H1 (cell line): ENCODE data around the gene AFF2. TPM values are rescaled to one million over a fixed set of nuclear protein-coding genes. Genes with fewer than 3 reads are reported as not detected.

Source experiments
- CTCF ChIA-PET: fragments of 300-600 bp; sonication (Branson Sonifier 250); formaldehyde crosslinking; loops from one replicate; lab custom pipeline; 2021; ENCODE audit not compliant: partially characterized antibody; lab: Charles Lee
- POLR2A ChIA-PET: fragments of 300-600 bp; sonication (Branson Sonifier 250); formaldehyde crosslinking; loops from one replicate; lab custom pipeline; 2021; ENCODE audit warnings: inconsistent platforms; ENCODE audit not compliant: partially characterized antibody; lab: Charles Lee
- DNase-seq, 2 experiments: peaks; one replicate each; pipeline versions ENCODE4 v3.0.0 to v3.0.0-alpha.2; 2010 to 2022; ENCODE audit warnings: low spot score in 2 of 2, low read depth in 1 of 2, mixed read lengths in 1 of 2
- FAIRE-seq: peaks from 2 replicates; lab custom pipeline; 2011; peaks lifted over from hg19 to GRCh38; lab: Jason Lieb, UNC
- H2AFZ ChIP-seq: 2 replicates; pipeline ENCODE4 v1.8.1; 2012; ENCODE audit warnings: low read length, inconsistent platforms
- H2AK5ac ChIP-seq: 2 replicates; pipeline ENCODE4 v1.6.1; 2013; ENCODE audit warnings: low read depth, low read length
- H2BK120ac ChIP-seq: replicated peaks from 2 replicates; pipeline ENCODE3; 2013; ENCODE audit warnings: low read depth, low read length, inconsistent platforms
- H2BK12ac ChIP-seq: 2 replicates; pipeline ENCODE4 v1.6.1; 2013; ENCODE audit warnings: low read depth, low read length
- H2BK15ac ChIP-seq: 2 replicates; pipeline ENCODE4 v1.6.1; 2013; ENCODE audit warnings: low read length
- H2BK20ac ChIP-seq: 2 replicates; pipeline ENCODE4 v1.6.1; 2013; ENCODE audit warnings: low read length
- H2BK5ac ChIP-seq: 2 replicates; pipeline ENCODE4 v1.6.1; 2013; ENCODE audit warnings: low read depth, low read length
- H3K14ac ChIP-seq: 2 replicates; pipeline ENCODE4 v1.6.1; 2013; ENCODE audit warnings: inconsistent platforms; ENCODE audit not compliant: insufficient read length
- H3K18ac ChIP-seq: 2 replicates; pipeline ENCODE4 v1.6.1; 2013; ENCODE audit warnings: low read length; ENCODE audit errors: extremely low read depth
- H3K23ac ChIP-seq: 2 replicates; pipeline ENCODE4 v1.6.1; 2013; ENCODE audit warnings: inconsistent platforms; ENCODE audit not compliant: insufficient read length
- H3K23me2 ChIP-seq: 2 replicates; pipeline ENCODE4 v1.6.1; 2013; ENCODE audit warnings: low read depth, low read length
- H3K27ac ChIP-seq: 2 replicates; pipeline ENCODE4 v1.6.1; 2011; ENCODE audit warnings: low read depth, low read length, inconsistent platforms
- H3K27me3 ChIP-seq, 4 experiments: replicated peaks in 1 of 4; 1 replicate in 1 of 4; 2 replicates in 3 of 4; pipeline versions ENCODE4 v1.6.1 to v1.8.1; 2011 to 2013; ENCODE audit warnings: low read length in 3 of 4, mild to moderate bottlenecking in 3 of 4, inconsistent platforms in 2 of 4, mixed read lengths in 2 of 4, moderate library complexity in 1 of 4; ENCODE audit not compliant: control insufficient read depth in 3 of 4, insufficient read depth in 3 of 4; ENCODE audit errors: extremely low read depth in 1 of 4
- H3K36me3 ChIP-seq, 4 experiments: 2 replicates each; pipeline versions ENCODE4 v1.6.1 to v1.8.1; 2011 to 2013; ENCODE audit warnings: mild to moderate bottlenecking in 4 of 4, low read length in 3 of 4, moderate library complexity in 2 of 4, control low read depth in 1 of 4, inconsistent platforms in 1 of 4; ENCODE audit not compliant: insufficient read depth in 4 of 4, control insufficient read depth in 2 of 4
- H3K4ac ChIP-seq: replicated peaks from 2 replicates; pipeline ENCODE3; 2013; ENCODE audit warnings: low read length, low read depth, mixed read lengths, inconsistent platforms; ENCODE audit not compliant: insufficient read length
- H3K4me1 ChIP-seq, 4 experiments: replicated peaks in 1 of 4; 1 replicate in 1 of 4; 2 replicates in 3 of 4; pipeline versions ENCODE4 v1.6.1 to v1.8.1; 2011 to 2013; ENCODE audit warnings: low read length in 3 of 4, inconsistent platforms in 2 of 4, mixed read lengths in 1 of 4; ENCODE audit not compliant: insufficient read depth in 4 of 4, control insufficient read depth in 3 of 4
- H3K4me2 ChIP-seq, 2 experiments: 2 replicates each; pipeline versions ENCODE4 v1.6.1 to v1.8.1; 2011 to 2013; ENCODE audit warnings: low read depth in 2 of 2, low read length in 2 of 2, control low read depth in 1 of 2, inconsistent platforms in 1 of 2, mild to moderate bottlenecking in 1 of 2; ENCODE audit not compliant: insufficient read depth in 1 of 2
- H3K4me3 ChIP-seq, 4 experiments: fragments of 200-600, 300-600 bp in 1 of 4; sonication (generic), shearing (Covaris generic), sonication (Bioruptor Twin) in 1 of 4; 2 replicates each; pipeline versions ENCODE4 v1.5.1 to v1.8.1; 2011 to 2016; ENCODE audit warnings: low read length in 4 of 4, low read depth in 3 of 4, control low read depth in 2 of 4, inconsistent platforms in 2 of 4, mild to moderate bottlenecking in 2 of 4, mixed read lengths in 1 of 4, moderate library complexity in 1 of 4; ENCODE audit not compliant: insufficient read depth in 2 of 4; ENCODE audit errors: extremely low read depth in 1 of 4
- H3K56ac ChIP-seq: replicated peaks from 2 replicates; pipeline ENCODE3; 2013; ENCODE audit warnings: low read depth, mild to moderate bottlenecking, mixed read lengths, low read length, inconsistent platforms; ENCODE audit not compliant: insufficient read length
- H3K79me1 ChIP-seq: 2 replicates; pipeline ENCODE4 v1.6.1; 2013; ENCODE audit warnings: low read depth, low read length, control low read depth
- H3K79me2 ChIP-seq, 2 experiments: 2 replicates each; pipeline versions ENCODE4 v1.6.1 to v1.8.1; 2012 to 2013; ENCODE audit warnings: low read length in 2 of 2, mild to moderate bottlenecking in 2 of 2, inconsistent platforms in 1 of 2; ENCODE audit not compliant: insufficient read depth in 2 of 2, control insufficient read depth in 1 of 2
- H3K9ac ChIP-seq, 4 experiments: replicated peaks in 1 of 4; 1 replicate in 1 of 4; 2 replicates in 3 of 4; pipeline versions ENCODE4 v1.6.1 to v1.8.1; 2011 to 2013; ENCODE audit warnings: low read depth in 3 of 4, low read length in 3 of 4, control low read depth in 2 of 4, mild to moderate bottlenecking in 2 of 4, moderate library complexity in 2 of 4, inconsistent platforms in 1 of 4; ENCODE audit errors: extremely low read depth in 1 of 4
- H3K9me3 ChIP-seq, 2 experiments: 2 replicates each; pipeline versions ENCODE4 v1.6.1 to v1.8.1; 2012 to 2013; ENCODE audit warnings: mild to moderate bottlenecking in 2 of 2, moderate library complexity in 2 of 2, control low read depth in 1 of 2, inconsistent platforms in 1 of 2, low read depth in 1 of 2, low read length in 1 of 2, mixed read lengths in 1 of 2; ENCODE audit not compliant: insufficient read depth in 2 of 2
- H4K20me1 ChIP-seq, 2 experiments: replicated peaks in 1 of 2; 2 replicates each; pipeline versions ENCODE3 to v1.8.1; 2011 to 2013; ENCODE audit warnings: inconsistent platforms in 2 of 2, low read length in 2 of 2, mild to moderate bottlenecking in 1 of 2; ENCODE audit not compliant: insufficient read depth in 2 of 2, control insufficient read depth in 1 of 2
- H4K5ac ChIP-seq: 2 replicates; pipeline ENCODE4 v1.6.1; 2013; ENCODE audit warnings: low read length, low read depth, mixed read lengths, inconsistent platforms; ENCODE audit not compliant: insufficient read length
- H4K8ac ChIP-seq: 2 replicates; pipeline ENCODE4 v1.8.0; 2013; ENCODE audit warnings: mild to moderate bottlenecking, moderate library complexity, low read length, inconsistent platforms; ENCODE audit not compliant: insufficient read depth; ENCODE audit errors: extremely low read depth
- H4K91ac ChIP-seq: replicated peaks from 2 replicates; pipeline ENCODE3; 2013; ENCODE audit warnings: low read length, mixed read lengths, inconsistent platforms; ENCODE audit not compliant: insufficient read length
- CBX5 ChIP-seq: fragments of 300-800, 300-1000 bp; sonication (generic); IDR thresholded peaks from 2 replicates; pipeline ENCODE4 v1.7.1; 2016; ENCODE audit warnings: antibody characterized with exemption, low read length, low read depth
- POLR2A ChIP-seq, 2 experiments: IDR thresholded peaks; 1 replicate in 1 of 2; 2 replicates in 1 of 2; pipeline ENCODE4 v1.6.1; 2011; ENCODE audit warnings: low read depth in 2 of 2, low read length in 2 of 2, mild to moderate bottlenecking in 2 of 2; ENCODE audit errors: control extremely low read depth in 1 of 2
- WGBS, 2 experiments: shearing (Covaris generic) in 1 of 2; methylation state at CpG; one replicate each; pipeline versions ENCODE4 v1.1.6 to v1.1.7; 2013 to 2015; ENCODE audit warnings: low lambda C conversion rate in 2 of 2, mixed read lengths in 2 of 2, inconsistent platforms in 1 of 2, low coverage in 1 of 2, missing lambda C conversion rate in 1 of 2; ENCODE audit not compliant: insufficient replicate concordance in 2 of 2, insufficient coverage in 1 of 2, insufficient read length in 1 of 2; ENCODE audit errors: extremely low coverage in 1 of 2, missing lambda C conversion rate in 1 of 2; 5-methylcytosine and 5-hydroxymethylcytosine counted together
- polyA plus RNA-seq, 7 experiments: library from polyadenylated mRNA; depleted of rRNA in 3 of 7; stranded (reverse) in 5 of 7; unstranded in 2 of 7; fragments of >200 nt in 5 of 7; fragments of 200-250 nt in 2 of 7; gene quantifications; 1 replicate in 5 of 7; 2 replicates in 1 of 7; 4 replicates in 1 of 7; pipeline versions ENCODE4 v1.2.1 to v1.2.3, GENCODE V29; 2011 to 2013; ENCODE audit warnings: missing spikeins in 2 of 7, mixed read lengths in 2 of 7
- total RNA-seq: library from RNA; stranded (reverse); fragmentation: NEBNext Ultra II Directional; extraction: Animal tissue kit (Norgen Biotek cat#: 25700); gene quantifications from 2 replicates; pipeline ENCODE4 v1.2.1, GENCODE V29; 2021

The AFF2 gene
- total and polyA plus RNA-seq, 2 of the 8 experiments (the other 6 are each of a cell fraction or from before 2014, with no cell fraction given): 2.0 to 7.3 TPM

DNA sequence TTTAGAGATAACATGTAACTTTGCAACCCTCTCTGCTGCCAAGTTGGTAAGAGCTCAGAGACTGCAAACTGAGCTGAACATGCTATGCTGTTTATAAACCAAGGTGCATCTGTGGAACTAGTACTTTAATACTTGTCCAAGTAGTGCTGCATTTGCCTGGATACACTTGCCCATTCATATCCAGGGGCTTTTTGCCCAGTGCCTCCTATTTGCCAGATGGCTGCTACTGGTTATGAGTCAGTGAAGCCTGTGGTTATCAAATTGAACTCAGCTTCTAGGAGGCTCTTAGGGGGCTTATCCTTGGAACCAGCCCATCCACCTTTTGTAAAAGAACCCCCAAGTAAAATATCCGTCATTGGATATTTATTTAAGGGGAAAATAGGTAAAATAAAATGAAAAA, 79.6 kb downstream of the AFF2 start:
- H2BK12ac ChIP-seq: no peak overlapping the region
- H3K79me2 ChIP-seq: no peaks in the 10 kb centered on the region
- no peak overlapping the region for H4K5ac ChIP-seq
- H3K23ac ChIP-seq: no peak overlapping the region
- no peak overlapping the region for H3K4me3 ChIP-seq
- no peaks in the 10 kb centered on the region for H3K27me3 ChIP-seq
- H4K8ac ChIP-seq: no peak overlapping the region
- no peak overlapping the region for H3K4ac ChIP-seq
- no peak overlapping the region for H3K56ac ChIP-seq
- ChIA-PET CTCF (interaction anchor here (0.8 kb wide), 1 partner anchor 26 kb away, joined by 3 read pairs; no protein-coding TSS in a partner anchor), POLR2A (no interaction called here)
- no peak overlapping the region for H3K4me2 ChIP-seq
- H2AFZ ChIP-seq: no peak overlapping the region
- FAIRE-seq (no peak), DNase-seq (no peak)
- H4K91ac ChIP-seq: no peak overlapping the region
- no peak overlapping the region for H2BK5ac ChIP-seq
- H2BK20ac ChIP-seq: no peak overlapping the region
- H3K27ac ChIP-seq: no peak overlapping the region
- no peak overlapping the region for H3K18ac ChIP-seq
- H3K4me1 ChIP-seq: no peaks in the 10 kb centered on the region
- H3K23me2 ChIP-seq: no peaks in the 10 kb centered on the region; the same call in 1 of the 2 replicates
- no peak overlapping the region for H2BK120ac ChIP-seq
- no peaks in the 10 kb centered on the region for H3K36me3 ChIP-seq
- H3K79me1 ChIP-seq: no peaks in the 10 kb centered on the region
- no peaks in the 10 kb centered on the region for H4K20me1 ChIP-seq
- no peak overlapping the region for H3K9ac ChIP-seq
- no peaks in the 10 kb centered on the region for H3K9me3 ChIP-seq
- 91% methylated on average over 1 of the region's 1 CpG; no CpG with 5 or more reads in 1 of the 2 experiments for WGBS, 2 experiments
- H2AK5ac ChIP-seq: no peak overlapping the region
- no peak overlapping the region for H3K14ac ChIP-seq
- H2BK15ac ChIP-seq: no peak overlapping the region
- no peak for TF ChIP-seq POLR2A (IDR thresholded peaks at IDR 0.05; ENCODE audit: control extremely low read depth in 1 of 2, low read depth in 2 of 2, low read length in 2 of 2)
- no peak for TF ChIP-seq CBX5
